Thyroid gland (tissue), 4 donors: ENCODE measurements around the gene RAN. TPM values are rescaled to one million over a fixed set of nuclear protein-coding genes. Genes with fewer than 3 reads are reported as not detected.

Experiments
- DNase-seq, 2 donors: peaks; one replicate each; pipeline ENCODE4 v3.0.0-alpha.2; 2019
- H3K27ac ChIP-seq, 3 donors: fragments of 200-600 bp; sonication (generic); 1 replicate in 2 of 3; 2 replicates in 1 of 3; pipeline ENCODE4 v1.5.1; 2016 to 2019; ENCODE audit warnings: mild to moderate bottlenecking in 1 of 3, moderate library complexity in 1 of 3
- H3K27me3 ChIP-seq: fragments of 200-600 bp; sonication (generic); one replicate; pipeline ENCODE4 v1.5.1; 2019
- H3K36me3 ChIP-seq, 2 donors: fragments of 200-600 bp; sonication (generic); one replicate each; pipeline ENCODE4 v1.5.1; 2016 to 2019
- H3K4me1 ChIP-seq, 2 donors: fragments of 200-600 bp; sonication (generic); one replicate each; pipeline ENCODE4 v1.5.1; 2017 to 2019
- H3K4me3 ChIP-seq, 3 donors: fragments of 200-600 bp; sonication (generic); replicated peaks in 1 of 3; 1 replicate in 2 of 3; 2 replicates in 1 of 3; pipeline ENCODE4 v1.5.1; 2016; ENCODE audit warnings: mild to moderate bottlenecking in 1 of 3
- H3K9me3 ChIP-seq: fragments of 200-600 bp; sonication (generic); one replicate; pipeline ENCODE4 v1.5.1; 2017
- POLR2A ChIP-seq, 2 donors: fragments of 450-650 bp; IDR thresholded peaks; one replicate each; pipeline ENCODE4 v1.6.1; 2017; ENCODE audit warnings: antibody characterized with exemption in 2 of 2, mild to moderate bottlenecking in 2 of 2, moderate library complexity in 1 of 2
- WGBS, 2 donors: methylation state at CpG; one replicate each; pipeline ENCODE4 v1.1.5; 2017; 5-methylcytosine and 5-hydroxymethylcytosine counted together
- intact Hi-C: fragments of 100-400 bp; cut with DNase I; formaldehyde crosslinking; loops from one replicate; pipeline ENCODE4 v1.15.1; 2023
- total RNA-seq, 4 donors: library from RNA; depleted of rRNA; stranded (reverse); fragments of >200 nt; gene quantifications; one replicate each; pipeline ENCODE4 v1.2.3, GENCODE V29; 2016
- TF ChIP-seq, protein P1 (sequence below), 6 experiments: fragments of 200-600 bp in 3 of 6; fragments of 450-650 bp in 3 of 6; sonication (generic) in 3 of 6; IDR thresholded peaks; one replicate each; pipeline ENCODE4 v1.5.1; 2016 to 2019; ENCODE audit warnings: antibody characterized with exemption in 6 of 6, mild to moderate bottlenecking in 2 of 6, inconsistent platforms in 1 of 6, moderate library complexity in 1 of 6

RAN gene
- total RNA-seq, 4 donors from 2014 or later, result 123 to 169 (median 142) TPM

DNA sequence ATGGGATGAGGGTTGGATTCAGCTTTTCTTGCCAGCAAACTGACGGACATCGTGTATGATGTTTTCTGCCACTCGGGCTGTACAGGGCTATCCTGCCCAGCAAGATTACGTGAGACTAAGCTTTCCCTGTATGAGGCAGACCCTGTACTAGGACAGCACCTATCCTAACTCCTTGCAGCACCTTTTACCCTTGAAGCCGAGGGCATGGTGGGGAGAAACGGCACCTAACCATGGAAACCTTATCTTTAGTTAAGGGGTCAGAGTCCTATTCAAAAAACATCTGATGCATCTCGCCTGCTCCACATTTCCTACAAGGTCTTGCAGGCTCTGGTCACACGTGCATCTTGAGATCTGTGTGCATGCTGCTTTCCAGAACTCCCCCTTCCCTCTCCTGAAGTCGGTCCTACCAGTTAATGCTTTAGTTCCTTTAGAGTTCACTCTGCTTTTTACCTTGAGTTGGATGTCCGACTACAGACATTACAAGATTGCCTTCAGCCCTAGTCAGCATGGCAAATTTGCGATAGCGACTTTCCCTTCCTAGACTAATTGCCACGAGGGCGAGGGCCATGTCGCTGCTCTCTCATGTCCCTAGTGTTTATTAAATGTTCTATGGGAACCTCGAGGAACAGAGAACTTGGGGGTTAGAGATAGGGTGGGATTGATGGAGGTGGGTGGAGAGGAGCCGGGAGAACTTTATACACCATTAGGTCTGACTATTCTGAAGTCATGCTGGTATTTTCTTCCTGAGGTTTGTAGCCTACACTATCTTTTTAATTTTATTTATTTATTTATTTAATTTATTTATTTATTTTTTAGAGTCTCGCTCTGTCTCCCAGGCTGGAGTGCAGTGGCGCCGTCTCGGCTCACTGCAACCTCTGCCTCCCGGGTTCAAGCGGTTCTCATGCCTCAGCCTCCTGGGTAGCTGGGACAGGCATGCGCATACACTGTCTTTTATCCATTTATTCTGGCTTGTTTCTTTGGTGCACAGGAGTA lies 6.6 kb downstream of the RAN start:
- 72 to 78% methylated on average over 24 of the region's 24 CpGs for WGBS, 2 donors
- no peak overlapping the region for H3K27ac ChIP-seq
- no peak for DNase-seq

DNA sequence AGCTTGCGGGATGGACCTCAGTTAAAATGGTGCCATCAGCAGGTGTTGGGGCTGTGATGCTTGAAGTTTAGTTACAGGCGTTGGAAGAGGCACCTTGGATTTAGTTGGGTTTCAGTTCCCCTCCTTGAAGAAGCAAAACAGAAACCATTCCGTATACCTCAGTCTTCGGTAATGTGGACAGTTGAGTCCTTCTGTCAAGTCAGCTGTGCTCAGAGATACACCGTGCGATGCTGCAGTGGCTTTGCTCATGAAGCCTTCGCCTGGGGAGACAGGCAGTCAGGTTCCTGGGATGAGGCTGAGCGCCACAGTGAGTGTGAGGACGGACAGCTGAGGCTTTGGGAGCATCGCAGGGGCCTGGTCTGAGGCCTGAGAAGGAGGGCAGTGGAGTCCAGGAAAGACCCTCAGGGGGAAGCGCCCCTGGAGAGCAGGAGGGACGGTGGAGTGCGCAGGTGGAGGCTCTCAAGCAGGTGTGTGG lies 7.4 kb downstream of the RAN start:
- no peaks in the 10 kb centered on the region for H3K27me3 ChIP-seq
- TF ChIP-seq POLR2A (IDR thresholded peaks at IDR 0.05), result no peak
- TF ChIP-seq, protein P1, sequence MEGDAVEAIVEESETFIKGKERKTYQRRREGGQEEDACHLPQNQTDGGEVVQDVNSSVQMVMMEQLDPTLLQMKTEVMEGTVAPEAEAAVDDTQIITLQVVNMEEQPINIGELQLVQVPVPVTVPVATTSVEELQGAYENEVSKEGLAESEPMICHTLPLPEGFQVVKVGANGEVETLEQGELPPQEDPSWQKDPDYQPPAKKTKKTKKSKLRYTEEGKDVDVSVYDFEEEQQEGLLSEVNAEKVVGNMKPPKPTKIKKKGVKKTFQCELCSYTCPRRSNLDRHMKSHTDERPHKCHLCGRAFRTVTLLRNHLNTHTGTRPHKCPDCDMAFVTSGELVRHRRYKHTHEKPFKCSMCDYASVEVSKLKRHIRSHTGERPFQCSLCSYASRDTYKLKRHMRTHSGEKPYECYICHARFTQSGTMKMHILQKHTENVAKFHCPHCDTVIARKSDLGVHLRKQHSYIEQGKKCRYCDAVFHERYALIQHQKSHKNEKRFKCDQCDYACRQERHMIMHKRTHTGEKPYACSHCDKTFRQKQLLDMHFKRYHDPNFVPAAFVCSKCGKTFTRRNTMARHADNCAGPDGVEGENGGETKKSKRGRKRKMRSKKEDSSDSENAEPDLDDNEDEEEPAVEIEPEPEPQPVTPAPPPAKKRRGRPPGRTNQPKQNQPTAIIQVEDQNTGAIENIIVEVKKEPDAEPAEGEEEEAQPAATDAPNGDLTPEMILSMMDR (IDR thresholded peaks at IDR 0.05), result no peak
- no peak overlapping the region for H3K4me3 ChIP-seq
- no peaks in the 10 kb centered on the region for H3K9me3 ChIP-seq
- H3K4me1 ChIP-seq, result peaks cover 0 to under 1% of the 10 kb centered on the region in 2 donors
- 80 to 84% methylated on average over 13 of the region's 13 CpGs for WGBS, 2 donors
- H3K36me3 ChIP-seq, result peaks cover 26 to 34% of the 10 kb centered on the region in 2 donors
- DNase-seq, result no peak
- intact Hi-C loops, result no loop called here
- no peak overlapping the region for H3K27ac ChIP-seq

More for the DNA sequence above, 6.6 kb downstream of the RAN start:
- H3K27me3 ChIP-seq, result no peaks in the 10 kb centered on the region
- TF ChIP-seq, protein P1 (IDR thresholded peaks at IDR 0.05), result no peak
- no peak for TF ChIP-seq POLR2A (IDR thresholded peaks at IDR 0.05)
- H3K4me3 ChIP-seq, result no peak overlapping the region
- intact Hi-C loops, result no loop called here
- peaks cover 6 to 8% of the 10 kb centered on the region in 2 donors for H3K4me1 ChIP-seq
- H3K36me3 ChIP-seq, result peaks cover 34 to 39% of the 10 kb centered on the region in 2 donors
- no peaks in the 10 kb centered on the region for H3K9me3 ChIP-seq

GRCh38 chr12:130879781-130880389 lies 8.0 kb downstream of the RAN start:
- intact Hi-C loops, result no loop called here
- Histone ChIP-seq H3K27ac (no peak overlapping the region), H3K4me3 (no peak overlapping the region), H3K4me1 (no peaks in the 10 kb centered on the region), H3K9me3 (no peaks in the 10 kb centered on the region), H3K36me3 (peaks cover 22 to 28% of the 10 kb centered on the region in 2 donors), H3K27me3 (no peaks in the 10 kb centered on the region)
- no peak for DNase-seq
- 41 to 74% methylated on average over 9 to 13 of the region's 17 CpGs for WGBS, 2 donors
- no peak for TF ChIP-seq POLR2A (IDR thresholded peaks at IDR 0.05)
- TF ChIP-seq, protein P1 (IDR thresholded peaks at IDR 0.05), result no peak

DNA sequence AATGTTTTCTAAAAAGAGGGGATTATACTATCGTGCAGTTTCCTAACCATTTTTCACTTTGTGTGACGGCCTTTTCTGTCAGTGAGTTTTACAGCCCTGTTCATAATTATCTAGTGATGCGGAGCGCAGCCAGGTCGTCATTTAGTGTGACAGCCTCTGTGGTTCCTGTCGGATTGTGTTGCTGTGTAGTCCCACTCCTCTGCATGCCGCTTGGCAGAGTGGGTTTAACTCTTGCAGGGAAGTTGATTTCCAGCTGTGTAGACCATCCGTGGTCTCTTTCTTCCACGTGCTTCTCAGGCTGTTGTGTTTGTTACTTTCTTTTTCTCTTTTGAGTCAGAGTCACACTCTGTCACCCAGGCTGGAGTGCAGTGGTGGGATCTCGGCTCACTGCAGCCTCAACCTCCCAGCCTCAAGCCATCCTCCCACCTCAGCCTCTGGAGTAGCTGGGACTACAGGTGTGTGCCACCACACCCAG lies 8.6 kb downstream of the RAN start:
- no peaks in the 10 kb centered on the region for H3K27me3 ChIP-seq
- H3K4me3 ChIP-seq, result no peak overlapping the region
- H3K9me3 ChIP-seq, result no peaks in the 10 kb centered on the region
- peaks cover 17 to 22% of the 10 kb centered on the region in 2 donors for H3K36me3 ChIP-seq
- TF ChIP-seq, protein P1 (IDR thresholded peaks at IDR 0.05), result no peak
- TF ChIP-seq POLR2A (IDR thresholded peaks at IDR 0.05), result no peak
- no peak for DNase-seq
- no peaks in the 10 kb centered on the region for H3K4me1 ChIP-seq
- WGBS, 2 donors, result 42 to 49% methylated on average over 10 of the region's 10 CpGs
- H3K27ac ChIP-seq, result no peak overlapping the region
- intact Hi-C loops, result no loop called here
